GM23338 (cell line): ENCODE results near the gene TRIM25. TPM values are rescaled to one million over a fixed set of nuclear protein-coding genes. Genes with fewer than 3 reads are reported as not detected.

ENCODE experiments used
- ATAC-seq: fragments of 200-7000 bp; cut with Tn5 transposase; 3 replicates; pipeline ENCODE4 v1.9.1; 2020
- DNase-seq: peaks from one replicate; pipeline ENCODE4 v3.0.0-alpha.2; 2015; ENCODE audit warnings: low spot score
- H2AFZ ChIP-seq: fragments of 200-600 bp; sonication (generic); 2 replicates; pipeline ENCODE4 v1.8.0; 2016; ENCODE audit warnings: antibody characterized with exemption, mild to moderate bottlenecking, moderate library complexity
- H3F3A ChIP-seq: fragments of 200-600 bp; sonication (generic); replicated peaks from 2 replicates; pipeline ENCODE4 v1.8.0; 2017; ENCODE audit warnings: antibody characterized with exemption, mixed run types, low read depth
- H3K27ac ChIP-seq: fragments of 200-600 bp; sonication (generic); 2 replicates; pipeline ENCODE4 v1.6.1; 2016; ENCODE audit warnings: low read depth
- H3K27me3 ChIP-seq: fragments of 200-600 bp; sonication (generic); 2 replicates; pipeline ENCODE4 v1.8.0; 2016; ENCODE audit warnings: mild to moderate bottlenecking, mixed run types, moderate library complexity; ENCODE audit not compliant: insufficient read depth
- H3K36me3 ChIP-seq: fragments of 200-600 bp; sonication (generic); 2 replicates; pipeline ENCODE4 v1.8.0; 2016; ENCODE audit warnings: mild to moderate bottlenecking; ENCODE audit not compliant: insufficient read depth
- H3K4me1 ChIP-seq: fragments of 200-600 bp; sonication (generic); 2 replicates; pipeline ENCODE4 v1.8.0; 2016; ENCODE audit warnings: mild to moderate bottlenecking, moderate library complexity; ENCODE audit not compliant: insufficient read depth
- H3K4me2 ChIP-seq: fragments of 200-600 bp; sonication (generic); 2 replicates; pipeline ENCODE4 v1.7.1; 2017; ENCODE audit warnings: mixed run types
- H3K4me3 ChIP-seq: fragments of 200-600 bp; sonication (generic); 2 replicates; pipeline ENCODE4 v1.6.1; 2016; ENCODE audit warnings: mixed run types
- H3K79me2 ChIP-seq: fragments of 200-600 bp; sonication (generic); replicated peaks from 2 replicates; pipeline ENCODE4 v1.8.0; 2017; ENCODE audit warnings: mild to moderate bottlenecking; ENCODE audit not compliant: insufficient read depth
- H3K9me2 ChIP-seq: fragments of 200-600 bp; sonication (generic); 2 replicates; pipeline ENCODE4 v1.8.0; 2017; ENCODE audit not compliant: insufficient read depth
- H4K20me1 ChIP-seq: fragments of 200-600 bp; sonication (generic); replicated peaks from 2 replicates; pipeline ENCODE4 v1.8.0; 2017; ENCODE audit warnings: mild to moderate bottlenecking; ENCODE audit not compliant: insufficient read depth
- H3K27ac Mint-ChIP-seq: 2 replicates; pipeline ENCODE4 v1.8.0; 2020; ENCODE audit warnings: inconsistent platforms, mild to moderate bottlenecking, moderate library complexity, mixed read lengths
- H3K27me3 Mint-ChIP-seq: 3 replicates; pipeline ENCODE4 v1.8.0; 2022; ENCODE audit warnings: low read depth, mild to moderate bottlenecking, moderate library complexity, mixed read lengths, inconsistent platforms; ENCODE audit not compliant: insufficient read depth, poor library complexity
- H3K36me3 Mint-ChIP-seq: 3 replicates; pipeline ENCODE4 v1.8.0; 2021; ENCODE audit warnings: low read depth, mild to moderate bottlenecking, inconsistent platforms, moderate library complexity, mixed read lengths
- H3K4me1 Mint-ChIP-seq: 3 replicates; pipeline ENCODE4 v1.8.0; 2020; ENCODE audit warnings: mild to moderate bottlenecking, inconsistent platforms, mixed read lengths
- H3K4me3 Mint-ChIP-seq: 3 replicates; pipeline ENCODE4 v1.8.0; 2021; ENCODE audit warnings: moderate library complexity, mild to moderate bottlenecking, inconsistent platforms, mixed read lengths
- H3K9me3 Mint-ChIP-seq: 3 replicates; pipeline ENCODE4 v1.8.0; 2020; ENCODE audit warnings: moderate library complexity, mild to moderate bottlenecking, inconsistent platforms, mixed read lengths
- CREB1 ChIP-seq: fragments of 250-450 bp; sonication (Bioruptor Pico); IDR thresholded peaks from 2 replicates; pipeline ENCODE4 v1.5.0; 2020; ENCODE audit warnings: low read depth, mild to moderate bottlenecking, moderate library complexity
- CTCF ChIP-seq, 2 experiments: fragments of 200-600 bp in 1 of 2; sonication (generic) in 1 of 2; conservative IDR thresholded peaks; 2 replicates each; pipeline versions ENCODE4 v1.5.1 to v1.6.1; 2016 to 2017; ENCODE audit warnings: antibody characterized with exemption in 2 of 2, low read depth in 2 of 2, mild to moderate bottlenecking in 2 of 2, moderate library complexity in 1 of 2
- ETS1 ChIP-seq: IDR thresholded peaks from 2 replicates; pipeline ENCODE4 v1.6.1; 2016; ENCODE audit warnings: antibody characterized with exemption
- EZH2 ChIP-seq: fragments of 200-600 bp; sonication (generic); IDR thresholded peaks from one replicate; pipeline ENCODE4 v1.8.0; 2017; ENCODE audit warnings: antibody characterized with exemption, mild to moderate bottlenecking, low read depth; ENCODE audit not compliant: unreplicated experiment
- JUNB ChIP-seq: IDR thresholded peaks from one replicate; pipeline ENCODE4 v1.6.1; 2016; ENCODE audit warnings: antibody characterized with exemption; ENCODE audit not compliant: unreplicated experiment
- NANOG ChIP-seq: IDR thresholded peaks from 2 replicates; pipeline ENCODE4 v1.6.1; 2016; ENCODE audit warnings: antibody characterized with exemption, borderline replicate concordance
- POLR2AphosphoS5 ChIP-seq: IDR thresholded peaks from 2 replicates; pipeline ENCODE4 v1.6.1; 2016; ENCODE audit warnings: antibody characterized with exemption, low read depth
- REST ChIP-seq: IDR thresholded peaks from one replicate; pipeline ENCODE4 v1.6.1; 2018; ENCODE audit warnings: antibody characterized with exemption; ENCODE audit not compliant: unreplicated experiment
- STAT1 ChIP-seq: IDR thresholded peaks from one replicate; pipeline ENCODE4 v1.6.1; 2016; ENCODE audit warnings: antibody characterized with exemption; ENCODE audit not compliant: unreplicated experiment
- ZNF114 ChIP-seq: fragments of 250-450 bp; sonication (Bioruptor Pico); IDR thresholded peaks from 2 replicates; pipeline ENCODE4 v1.5.0; 2020; ENCODE audit warnings: mild to moderate bottlenecking, moderate library complexity
- ZNF331 ChIP-seq: fragments of 250-450 bp; sonication (Bioruptor Pico); IDR thresholded peaks from 2 replicates; pipeline ENCODE4 v1.5.0; 2020; ENCODE audit warnings: low read depth, mild to moderate bottlenecking, moderate library complexity
- ZNF462 ChIP-seq: fragments of 250-450 bp; sonication (Bioruptor Pico); IDR thresholded peaks from 2 replicates; pipeline ENCODE4 v1.5.0; 2020; ENCODE audit warnings: mild to moderate bottlenecking, moderate library complexity
- polyA plus RNA-seq: library from polyadenylated mRNA; unstranded; fragments of >200 nt; fragmentation: Nextera tagmentation; extraction: Ambion mirVana; gene quantifications from 2 replicates; pipeline ENCODE4 v1.2.1, GENCODE V29; 2016
- total RNA-seq: library from RNA; depleted of rRNA; stranded (reverse); fragments of >200 nt; shearing (Covaris generic); gene quantifications from 2 replicates; pipeline ENCODE4 v1.2.3, GENCODE V29; 2014

The TRIM25 gene
- total and polyA plus RNA-seq, 2 experiments from 2014 or later, result 19.6 to 36.2 TPM

- TF ChIP-seq ZNF462 (CRISPR knock-in tag), result no peak
Observed at GRCh38 chr17:56899403-56899802, 14.4 kb downstream of the TRIM25 start (continued).

GRCh38 chr17:56898874-56899273 is 15.0 kb downstream of the TRIM25 start:
- DNase-seq, result no peak
- no peaks in the 10 kb centered on the region for H3K9me2 ChIP-seq
- H3K4me3 ChIP-seq, result no peak overlapping the region
- H3K9me3 Mint-ChIP-seq, result no peaks in the 10 kb centered on the region
- H3K36me3 ChIP-seq, result peaks cover 10% of the 10 kb centered on the region
- H3K4me3 Mint-ChIP-seq, result no peak overlapping the region
- H4K20me1 ChIP-seq, result no peaks in the 10 kb centered on the region
- peaks cover 62% of the 10 kb centered on the region for H3K36me3 Mint-ChIP-seq
- H3K27me3 ChIP-seq, result no peaks in the 10 kb centered on the region
- H3K4me1 Mint-ChIP-seq, result peaks cover 22% of the 10 kb centered on the region
- H3K27ac Mint-ChIP-seq, result no peak overlapping the region
- H3K79me2 ChIP-seq, result no peaks in the 10 kb centered on the region
- no peak for ATAC-seq
- H3K4me2 ChIP-seq, result no peak overlapping the region
- no peaks in the 10 kb centered on the region for H3F3A ChIP-seq
- H2AFZ ChIP-seq, result no peak overlapping the region
- H3K4me1 ChIP-seq, result peaks cover 6% of the 10 kb centered on the region; the same call in 1 of the 2 replicates
- peaks cover 2% of the 10 kb centered on the region for H3K27me3 Mint-ChIP-seq
- no peak overlapping the region for H3K27ac ChIP-seq
- no peak for TF ChIP-seq NANOG
- no peak for TF ChIP-seq ETS1
- no peak for TF ChIP-seq JUNB
- TF ChIP-seq STAT1, result no peak
- no peak for TF ChIP-seq REST
- TF ChIP-seq EZH2, result no peak
- no peak for TF ChIP-seq ZNF331 (CRISPR knock-in tag)
- TF ChIP-seq CREB1 (CRISPR knock-in tag), result no peak
- no peak for TF ChIP-seq POLR2AphosphoS5
- TF ChIP-seq CTCF (conservative IDR thresholded peaks at IDR 0.05; ENCODE audit: low read depth in 2 of 2), result no peak
- TF ChIP-seq ZNF114 (CRISPR knock-in tag), result no peak
